ENCODE data around the gene NFAM1.
A peak's percentile ranks its signal among the peaks of the same experiment; 100 is the strongest.

Gene NFAM1

DNA sequence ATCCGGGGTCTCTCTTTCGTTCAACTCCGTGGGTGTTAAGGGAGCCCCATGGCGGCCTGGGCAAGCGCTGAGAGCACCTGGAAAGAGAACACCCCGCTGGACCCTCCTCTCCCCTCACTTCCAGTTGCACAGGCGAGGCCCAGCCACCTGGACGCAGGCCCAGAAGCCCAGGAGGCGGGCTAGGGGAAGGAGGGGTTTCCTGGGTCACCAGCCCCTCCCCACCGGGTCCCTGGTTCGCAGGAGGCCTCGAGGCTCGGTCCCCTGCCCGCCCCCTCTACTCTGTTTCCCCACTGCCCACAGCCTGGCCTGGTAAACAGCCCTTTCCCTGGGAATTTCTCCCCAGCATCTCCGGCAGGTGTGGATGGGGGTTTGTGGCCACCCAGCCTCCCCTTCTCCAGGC is 8.5 kb upstream of the NFAM1 start:
- TF ChIP-seq, protein P1, sequence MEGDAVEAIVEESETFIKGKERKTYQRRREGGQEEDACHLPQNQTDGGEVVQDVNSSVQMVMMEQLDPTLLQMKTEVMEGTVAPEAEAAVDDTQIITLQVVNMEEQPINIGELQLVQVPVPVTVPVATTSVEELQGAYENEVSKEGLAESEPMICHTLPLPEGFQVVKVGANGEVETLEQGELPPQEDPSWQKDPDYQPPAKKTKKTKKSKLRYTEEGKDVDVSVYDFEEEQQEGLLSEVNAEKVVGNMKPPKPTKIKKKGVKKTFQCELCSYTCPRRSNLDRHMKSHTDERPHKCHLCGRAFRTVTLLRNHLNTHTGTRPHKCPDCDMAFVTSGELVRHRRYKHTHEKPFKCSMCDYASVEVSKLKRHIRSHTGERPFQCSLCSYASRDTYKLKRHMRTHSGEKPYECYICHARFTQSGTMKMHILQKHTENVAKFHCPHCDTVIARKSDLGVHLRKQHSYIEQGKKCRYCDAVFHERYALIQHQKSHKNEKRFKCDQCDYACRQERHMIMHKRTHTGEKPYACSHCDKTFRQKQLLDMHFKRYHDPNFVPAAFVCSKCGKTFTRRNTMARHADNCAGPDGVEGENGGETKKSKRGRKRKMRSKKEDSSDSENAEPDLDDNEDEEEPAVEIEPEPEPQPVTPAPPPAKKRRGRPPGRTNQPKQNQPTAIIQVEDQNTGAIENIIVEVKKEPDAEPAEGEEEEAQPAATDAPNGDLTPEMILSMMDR (IDR thresholded peaks at IDR 0.05; ENCODE audit: control insufficient read depth, insufficient read depth, low read depth, low read length, missing control alignments): no peak
- DNase-seq (ENCODE audit: low read depth): no peak
- no peak overlapping the region for H3K4me3 ChIP-seq (ENCODE audit: control insufficient read depth, low read depth, low read length)

DNA sequence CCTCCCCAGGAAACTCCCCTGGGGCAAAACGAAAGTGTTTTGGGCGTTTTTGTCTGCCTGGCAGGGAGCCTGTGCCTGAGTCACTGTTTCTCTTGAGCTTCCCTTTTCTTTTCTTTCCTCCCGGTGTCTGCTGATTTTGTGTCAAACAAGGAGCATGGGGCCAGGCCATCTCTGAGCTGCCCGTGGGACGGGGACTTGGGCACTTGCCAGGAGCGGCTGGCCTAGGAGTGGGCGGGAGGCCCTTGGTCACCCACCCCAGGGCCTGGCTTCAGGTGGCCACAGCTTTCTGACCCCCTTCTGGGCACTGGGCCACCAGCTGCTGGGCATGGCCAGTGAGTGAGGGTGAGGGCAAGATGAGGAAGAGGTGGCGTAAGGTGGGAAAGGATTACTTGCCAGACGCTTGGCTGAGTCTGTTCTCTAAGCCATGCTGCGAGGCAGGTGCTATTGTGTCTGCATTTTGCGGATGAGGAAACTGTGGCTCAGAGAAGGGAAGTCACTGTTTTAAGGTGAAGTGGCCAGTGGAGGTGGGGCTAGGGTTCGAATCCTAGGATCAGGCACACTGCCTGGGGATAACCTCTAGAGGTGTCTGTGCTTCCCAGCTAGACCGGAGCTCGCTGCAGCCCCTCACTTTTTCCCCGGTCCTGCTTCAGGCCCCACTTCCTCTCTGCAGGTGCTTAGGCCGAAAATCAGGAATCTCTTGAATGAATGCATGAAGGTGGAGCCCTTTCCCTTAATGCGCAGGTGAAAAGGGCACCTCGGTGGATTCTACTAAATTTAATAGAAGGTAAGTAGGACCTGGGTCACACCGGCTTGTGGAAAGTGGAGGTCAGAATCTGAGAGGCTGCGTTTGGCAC is 7.8 kb upstream of the NFAM1 start:
- H3K4me3 ChIP-seq (ENCODE audit: control insufficient read depth, low read depth, low read length): no peak overlapping the region
- TF ChIP-seq, protein P1 (IDR thresholded peaks at IDR 0.05; ENCODE audit: control insufficient read depth, insufficient read depth, low read depth, low read length, missing control alignments): no peak
- DNase-seq (ENCODE audit: low read depth): no peak

DNA sequence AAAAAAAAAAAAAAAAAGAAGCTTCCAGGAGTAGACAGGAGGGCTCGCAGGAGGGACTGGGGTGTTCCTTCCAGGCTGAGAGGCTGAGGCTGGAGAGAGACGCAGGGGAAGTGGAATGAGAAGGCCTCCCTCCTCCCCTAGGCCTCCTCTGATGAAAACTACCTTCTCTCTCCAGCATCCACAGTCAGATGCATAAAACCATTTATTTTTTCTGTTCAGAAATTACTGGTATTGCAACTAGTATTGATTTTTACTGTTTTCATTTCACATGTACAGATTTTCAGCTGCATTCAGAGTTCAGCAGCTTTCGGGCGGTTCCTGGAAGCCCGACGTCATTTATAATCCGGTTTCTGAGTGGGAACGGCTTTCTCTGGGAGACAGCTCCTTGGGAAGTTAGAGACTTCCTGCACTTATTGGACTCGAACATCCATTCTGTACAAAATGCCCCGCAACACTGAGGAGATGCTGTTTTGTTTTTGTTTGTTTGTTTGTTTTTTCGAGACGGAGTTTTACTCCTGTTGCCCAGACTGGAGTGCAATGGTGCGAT is 6.9 kb upstream of the NFAM1 start:
- no peak overlapping the region for H3K4me3 ChIP-seq (ENCODE audit: control insufficient read depth, low read depth, low read length)

DNA sequence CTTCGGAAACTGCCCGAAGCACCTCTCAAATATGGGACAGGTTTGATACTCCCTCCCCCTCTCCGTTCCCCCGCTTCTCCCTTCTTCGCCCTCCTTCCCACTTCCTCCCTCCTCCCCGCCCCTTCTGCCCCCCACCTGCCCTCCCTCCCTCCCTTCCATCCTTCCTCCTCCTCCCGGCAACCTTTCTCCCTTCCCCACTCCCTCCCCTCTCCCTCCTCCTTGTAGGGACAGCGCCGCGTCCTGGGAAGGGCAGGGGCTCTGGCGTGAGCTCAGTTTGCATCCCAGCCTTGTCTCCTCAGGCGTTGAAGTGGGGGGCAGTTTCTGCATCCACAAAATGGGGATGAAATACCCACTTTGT is 6.1 kb upstream of the NFAM1 start:
- TF ChIP-seq, protein P1 (IDR thresholded peaks at IDR 0.05; ENCODE audit: control insufficient read depth, insufficient read depth, low read depth, low read length, missing control alignments): no peak
- DNase-seq (ENCODE audit: low read depth): no peak
- H3K4me3 ChIP-seq (ENCODE audit: control insufficient read depth, low read depth, low read length): no peak overlapping the region

More for the DNA sequence above, 6.9 kb upstream of the NFAM1 start:
- DNase-seq (ENCODE audit: low read depth): no peak
- TF ChIP-seq, protein P1 (IDR thresholded peaks at IDR 0.05; ENCODE audit: control insufficient read depth, insufficient read depth, low read depth, low read length, missing control alignments): no peak

DNA sequence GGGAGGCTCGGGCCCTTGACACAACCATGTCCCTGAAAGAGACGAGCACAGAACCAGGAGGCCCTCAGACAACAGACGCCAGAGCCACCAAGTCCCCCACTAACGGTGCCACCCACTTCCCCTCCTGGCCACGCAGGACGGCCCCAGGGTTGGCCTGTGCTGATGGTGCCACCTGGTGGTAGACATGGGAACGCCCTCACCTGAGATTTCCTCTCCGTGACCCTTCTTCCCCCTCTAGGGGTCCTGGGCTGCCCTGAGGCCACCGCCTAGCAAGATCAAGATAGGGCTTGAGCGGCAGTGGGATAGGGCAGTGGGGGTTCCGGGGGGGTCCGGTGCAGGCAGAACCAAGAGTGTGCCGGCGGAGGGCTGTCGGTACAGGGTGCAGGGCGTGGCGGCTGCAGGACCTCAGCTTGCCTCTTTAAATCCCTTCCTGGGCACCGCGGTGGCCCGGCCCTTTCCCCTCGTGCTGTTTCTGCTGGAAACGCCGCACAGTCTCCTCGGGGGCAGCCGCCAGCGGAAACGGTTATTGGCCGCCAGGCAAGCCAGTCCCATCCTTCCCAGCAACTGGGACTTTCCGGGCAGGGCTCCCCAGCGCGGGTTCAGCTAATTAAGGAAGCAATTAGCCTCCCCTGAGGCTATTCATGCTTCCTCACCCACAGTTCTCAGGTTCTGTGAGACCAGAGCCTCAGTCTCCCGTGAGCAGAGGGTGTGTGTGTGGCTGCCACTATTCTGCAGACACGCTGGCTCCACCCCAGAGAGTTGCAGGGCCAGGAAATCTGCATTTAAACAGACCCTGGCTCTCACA is 5.5 kb upstream of the NFAM1 start:
- DNase-seq (ENCODE audit: low read depth): no peak
- peak overlapping the region; percentile 58 for H3K4me3 ChIP-seq (ENCODE audit: control insufficient read depth, low read depth, low read length)
- TF ChIP-seq, protein P1 (IDR thresholded peaks at IDR 0.05; ENCODE audit: control insufficient read depth, insufficient read depth, low read depth, low read length, missing control alignments): peak; percentile 99

DNA sequence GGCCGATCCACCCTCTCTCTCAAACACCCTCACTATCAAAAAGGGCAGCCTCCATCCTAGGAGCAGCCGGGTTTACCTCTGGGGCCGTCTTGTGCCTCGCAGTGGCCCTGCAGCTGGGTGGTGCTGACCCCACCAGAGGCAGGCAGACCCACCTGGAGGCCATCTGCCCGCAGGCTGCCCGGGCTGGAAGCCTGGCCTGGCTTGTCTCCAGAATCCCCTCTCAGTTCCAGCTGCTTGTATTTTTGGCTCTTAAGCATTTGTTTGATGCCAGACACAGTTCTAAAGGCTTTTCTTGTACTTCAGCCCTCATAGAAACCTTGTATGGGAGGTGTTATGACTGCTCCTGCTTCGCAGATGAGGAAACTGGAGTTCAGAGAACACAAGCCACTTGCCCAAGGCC is 4.2 kb upstream of the NFAM1 start:
- no peak overlapping the region for H3K4me3 ChIP-seq (ENCODE audit: control insufficient read depth, low read depth, low read length)
- no peak for DNase-seq (ENCODE audit: low read depth)
- TF ChIP-seq, protein P1 (IDR thresholded peaks at IDR 0.05; ENCODE audit: control insufficient read depth, insufficient read depth, low read depth, low read length, missing control alignments): no peak
